ENCODE data around the gene PRPSAP1. TPM values are rescaled to one million over a fixed set of nuclear protein-coding genes. Genes with fewer than 3 reads are reported as not detected.
A peak's percentile ranks its signal among the peaks of the same experiment; 100 is the strongest.

The PRPSAP1 gene
- total RNA-seq, 2 experiments from 2014 or later: 61.6 to 66.1 TPM

GRCh38 chr17:76378548-76379274, 25.0 kb upstream of the PRPSAP1 start:
- H3K27me3 Mint-ChIP-seq: peaks cover 3% of the 10 kb centered on the region
- POLR2A ChIA-PET: no interaction called here

GRCh38 chr17:76376318-76377133, 22.8 kb upstream of the PRPSAP1 start:
- no peaks in the 10 kb centered on the region for H3K9me3 Mint-ChIP-seq
- H3K27me3 Mint-ChIP-seq: peaks cover 5% of the 10 kb centered on the region
- DNase-seq (no peak), ATAC-seq (ENCODE audit: low read depth) (no peak)
- no peak overlapping the region for H3K27ac Mint-ChIP-seq
- no peak overlapping the region for H3K4me3 Mint-ChIP-seq
- no peaks in the 10 kb centered on the region for H3K36me3 Mint-ChIP-seq
- POLR2A ChIA-PET: no interaction called here
- no peaks in the 10 kb centered on the region for H3K4me1 Mint-ChIP-seq

More at GRCh38 chr17:76378548-76379274, 25.0 kb upstream of the PRPSAP1 start:
- no peaks in the 10 kb centered on the region for H3K9me3 Mint-ChIP-seq
- DNase-seq (no peak), ATAC-seq (ENCODE audit: low read depth) (no peak)
- H3K4me3 Mint-ChIP-seq: no peak overlapping the region
- peaks cover 2% of the 10 kb centered on the region for H3K4me1 Mint-ChIP-seq
- no peak overlapping the region for H3K27ac Mint-ChIP-seq
- no peaks in the 10 kb centered on the region for H3K36me3 Mint-ChIP-seq

- no peaks in the 10 kb centered on the region for H3K9me3 Mint-ChIP-seq
- DNase-seq: no peak
- H3K27me3 Mint-ChIP-seq: peaks cover 5% of the 10 kb centered on the region
- POLR2A ChIA-PET: interaction anchor here (0.6 to 0.7 kb wide), 5 partner anchors 9 to 455 kb away, joined by 3 to 9 read pairs (median 5); no protein-coding TSS in a partner anchor
- no peaks in the 10 kb centered on the region for H3K4me1 Mint-ChIP-seq
- no peak for ATAC-seq (ENCODE audit: low read depth)
- no peak overlapping the region for H3K27ac Mint-ChIP-seq
- no peak overlapping the region for H3K4me3 Mint-ChIP-seq
- no peaks in the 10 kb centered on the region for H3K36me3 Mint-ChIP-seq
Observed at GRCh38 chr17:76371656-76372628, 18.2 kb upstream of the PRPSAP1 start.

GRCh38 chr17:76370261-76370993, 16.7 kb upstream of the PRPSAP1 start:
- Mint-ChIP-seq H3K27ac (no peak overlapping the region), H3K4me3 (no peak overlapping the region), H3K4me1 (no peaks in the 10 kb centered on the region), H3K9me3 (no peaks in the 10 kb centered on the region), H3K36me3 (no peaks in the 10 kb centered on the region), H3K27me3 (peaks cover 5% of the 10 kb centered on the region)
- POLR2A ChIA-PET: interaction anchor here (1.4 kb wide), 1 partner anchor 14 kb away, joined by 3 read pairs; the partner anchor contains the start of gene SPHK1
- no peak for DNase-seq
- ATAC-seq (ENCODE audit: low read depth): no peak

- peaks cover 5% of the 10 kb centered on the region for H3K27me3 Mint-ChIP-seq
- no peak overlapping the region for H3K4me3 Mint-ChIP-seq
- H3K27ac Mint-ChIP-seq: no peak overlapping the region
- H3K36me3 Mint-ChIP-seq: no peaks in the 10 kb centered on the region
- H3K9me3 Mint-ChIP-seq: no peaks in the 10 kb centered on the region
- no peaks in the 10 kb centered on the region for H3K4me1 Mint-ChIP-seq
- POLR2A ChIA-PET: interaction anchor here (1.4 kb wide), 1 partner anchor 14 kb away, joined by 3 read pairs; the partner anchor contains the start of gene SPHK1
- ATAC-seq (ENCODE audit: low read depth) (no peak), DNase-seq (no peak)
Observed at GRCh38 chr17:76369804-76370203, 16.1 kb upstream of the PRPSAP1 start.

- POLR2A ChIA-PET: interaction anchor here (0.6 to 0.7 kb wide), 2 partner anchors 483 to 1761 kb away, joined by 3 read pairs; partner anchors contain the start of gene TMC8
- H3K4me1 Mint-ChIP-seq: no peaks in the 10 kb centered on the region
- ATAC-seq (ENCODE audit: low read depth): no peak
Observed at GRCh38 chr17:76369379-76369778, 15.7 kb upstream of the PRPSAP1 start.

GRCh38 chr17:76368545-76368944, 14.8 kb upstream of the PRPSAP1 start:
- H3K36me3 Mint-ChIP-seq: no peaks in the 10 kb centered on the region
- POLR2A ChIA-PET: interaction anchor here (0.7 to 1.5 kb wide), 2 partner anchors 16 to 1762 kb away, joined by 3 to 4 read pairs; partner anchors contain the start of genes SPHK1 and TMC8
- no peaks in the 10 kb centered on the region for H3K9me3 Mint-ChIP-seq
- H3K4me3 Mint-ChIP-seq: peak overlapping the region; percentile 32
- no peaks in the 10 kb centered on the region for H3K4me1 Mint-ChIP-seq
- DNase-seq (no peak), ATAC-seq (ENCODE audit: low read depth) (no peak)
- H3K27ac Mint-ChIP-seq: no peak overlapping the region
- H3K27me3 Mint-ChIP-seq: peaks cover 5% of the 10 kb centered on the region

More at GRCh38 chr17:76369379-76369778, 15.7 kb upstream of the PRPSAP1 start:
- no peak for DNase-seq
- no peak overlapping the region for H3K27ac Mint-ChIP-seq
- no peak overlapping the region for H3K4me3 Mint-ChIP-seq
- H3K27me3 Mint-ChIP-seq: peaks cover 7% of the 10 kb centered on the region
- no peaks in the 10 kb centered on the region for H3K9me3 Mint-ChIP-seq
- H3K36me3 Mint-ChIP-seq: no peaks in the 10 kb centered on the region

- Mint-ChIP-seq H3K4me3 (no peak overlapping the region), H3K27me3 (peaks cover 4% of the 10 kb centered on the region), H3K27ac (no peak overlapping the region), H3K36me3 (no peaks in the 10 kb centered on the region), H3K9me3 (no peaks in the 10 kb centered on the region), H3K4me1 (no peaks in the 10 kb centered on the region)
- no peak for ATAC-seq (ENCODE audit: low read depth)
- POLR2A ChIA-PET: interaction anchor here (1.5 kb wide), 1 partner anchor 17 kb away, joined by 4 read pairs; the partner anchor contains the start of gene SPHK1
- no peak for DNase-seq
Observed at GRCh38 chr17:76367642-76368041, 13.9 kb upstream of the PRPSAP1 start.

GRCh38 chr17:76366247-76366646, 12.5 kb upstream of the PRPSAP1 start:
- DNase-seq: no peak
- POLR2A ChIA-PET: interaction anchor here (0.9 to 1.7 kb wide), 3 partner anchors 11 to 19 kb away, joined by 4 to 5 read pairs (median 4); partner anchors contain the start of gene PRPSAP1
- no peaks in the 10 kb centered on the region for H3K4me1 Mint-ChIP-seq
- no peaks in the 10 kb centered on the region for H3K36me3 Mint-ChIP-seq
- no peak overlapping the region for H3K4me3 Mint-ChIP-seq
- H3K27me3 Mint-ChIP-seq: peaks cover 12% of the 10 kb centered on the region
- ATAC-seq (ENCODE audit: low read depth): no peak
- no peak overlapping the region for H3K27ac Mint-ChIP-seq
- no peaks in the 10 kb centered on the region for H3K9me3 Mint-ChIP-seq

GRCh38 chr17:76365256-76365903, 11.7 kb upstream of the PRPSAP1 start:
- DNase-seq (no peak), ATAC-seq (ENCODE audit: low read depth) (no peak)
- Mint-ChIP-seq H3K4me3 (no peak overlapping the region), H3K9me3 (no peaks in the 10 kb centered on the region), H3K36me3 (no peaks in the 10 kb centered on the region), H3K4me1 (no peaks in the 10 kb centered on the region), H3K27me3 (peaks cover 13% of the 10 kb centered on the region), H3K27ac (no peak overlapping the region)
- POLR2A ChIA-PET: interaction anchor here (0.7 to 1.7 kb wide), 4 partner anchors 10 to 20 kb away, joined by 4 to 5 read pairs (median 4); partner anchors contain the start of gene PRPSAP1

GRCh38 chr17:76363107-76363842, 9.6 kb upstream of the PRPSAP1 start:
- Mint-ChIP-seq H3K4me1 (no peaks in the 10 kb centered on the region), H3K27me3 (peaks cover 13% of the 10 kb centered on the region), H3K9me3 (no peaks in the 10 kb centered on the region)

More at GRCh38 chr17:76363107-76363842, 9.6 kb upstream of the PRPSAP1 start:
- H3K36me3 Mint-ChIP-seq: no peaks in the 10 kb centered on the region
- ATAC-seq (ENCODE audit: low read depth): no peak
- no peak overlapping the region for H3K4me3 Mint-ChIP-seq
- DNase-seq: no peak
- POLR2A ChIA-PET: interaction anchor here (1.7 to 2.1 kb wide), 2 partner anchors 11 to 24 kb away, joined by 4 to 6 read pairs; no protein-coding TSS in a partner anchor
- no peak overlapping the region for H3K27ac Mint-ChIP-seq

Data from activated naive CD8-positive, alpha-beta T cell treated with anti-CD3 and anti-CD28 coated beads, Interleukin-2, amount 10 ng/mL, durations not matched to agents 7 days and 5 days (primary cell).